Prostate gland (tissue), 2 donors: Measurements from ENCODE around the gene LPIN1. TPM values are rescaled to one million over a fixed set of nuclear protein-coding genes. Genes with fewer than 3 reads are reported as not detected.

Experiments used
- DNase-seq: peaks from one replicate; pipeline ENCODE4 v3.0.0-alpha.2; 2019; ENCODE audit warnings: low spot score
- H3K27ac ChIP-seq, 2 donors: fragments of 200-600 bp; sonication (generic); 2 replicates each; pipeline ENCODE4 v1.5.1; 2017 to 2019
- H3K27me3 ChIP-seq: fragments of 200-600 bp; sonication (generic); replicated peaks from 2 replicates; pipeline ENCODE4 v1.5.1; 2019; ENCODE audit not compliant: insufficient read depth
- H3K36me3 ChIP-seq, 2 donors: fragments of 200-600 bp; sonication (generic); 1 replicate in 1 of 2; 2 replicates in 1 of 2; pipeline versions ENCODE4 v1.5.1 to v1.8.1; 2017 to 2019
- H3K4me1 ChIP-seq: fragments of 200-600 bp; sonication (generic); replicated peaks from 2 replicates; pipeline ENCODE4 v1.5.1; 2019
- H3K4me3 ChIP-seq, 2 donors: fragments of 200-600 bp; sonication (generic); 2 replicates each; pipeline ENCODE4 v1.5.1; 2017 to 2019
- H3K9me3 ChIP-seq: fragments of 200-600 bp; sonication (generic); 2 replicates; pipeline ENCODE4 v1.5.1; 2017
- POLR2A ChIP-seq: fragments of 450-650 bp; IDR thresholded peaks from one replicate; pipeline ENCODE4 v1.6.1; 2016; ENCODE audit warnings: antibody characterized with exemption, mild to moderate bottlenecking
- POLR2AphosphoS5 ChIP-seq: sonication (generic); formaldehyde crosslinking; IDR thresholded peaks from one replicate; pipeline ENCODE4 v1.6.1; 2017; ENCODE audit warnings: antibody characterized with exemption
- WGBS: methylation state at CpG from one replicate; pipeline ENCODE4 v1.1.5; 2018; 5-methylcytosine and 5-hydroxymethylcytosine counted together
- intact Hi-C: fragments of 100-400 bp; cut with DNase I; formaldehyde crosslinking; loops from one replicate; pipeline ENCODE4 v1.14.2; 2022
- total RNA-seq, 2 donors: library from RNA; depleted of rRNA; stranded (reverse); fragments of >200 nt; gene quantifications; one replicate each; pipeline ENCODE4 v1.1.0, GENCODE V29; 2016
- TF ChIP-seq, protein P1 (sequence below), 4 experiments: fragments of 200-600 bp in 2 of 4; fragments of 450-650 bp in 2 of 4; sonication (generic) in 2 of 4; IDR thresholded peaks; 1 replicate in 3 of 4; 2 replicates in 1 of 4; pipeline ENCODE4 v1.5.1; 2016 to 2019; ENCODE audit warnings: antibody characterized with exemption in 4 of 4, mild to moderate bottlenecking in 2 of 4, moderate library complexity in 2 of 4

Gene LPIN1
- total RNA-seq, 2 donors from 2014 or later: 18.2 to 57.1 TPM

DNA sequence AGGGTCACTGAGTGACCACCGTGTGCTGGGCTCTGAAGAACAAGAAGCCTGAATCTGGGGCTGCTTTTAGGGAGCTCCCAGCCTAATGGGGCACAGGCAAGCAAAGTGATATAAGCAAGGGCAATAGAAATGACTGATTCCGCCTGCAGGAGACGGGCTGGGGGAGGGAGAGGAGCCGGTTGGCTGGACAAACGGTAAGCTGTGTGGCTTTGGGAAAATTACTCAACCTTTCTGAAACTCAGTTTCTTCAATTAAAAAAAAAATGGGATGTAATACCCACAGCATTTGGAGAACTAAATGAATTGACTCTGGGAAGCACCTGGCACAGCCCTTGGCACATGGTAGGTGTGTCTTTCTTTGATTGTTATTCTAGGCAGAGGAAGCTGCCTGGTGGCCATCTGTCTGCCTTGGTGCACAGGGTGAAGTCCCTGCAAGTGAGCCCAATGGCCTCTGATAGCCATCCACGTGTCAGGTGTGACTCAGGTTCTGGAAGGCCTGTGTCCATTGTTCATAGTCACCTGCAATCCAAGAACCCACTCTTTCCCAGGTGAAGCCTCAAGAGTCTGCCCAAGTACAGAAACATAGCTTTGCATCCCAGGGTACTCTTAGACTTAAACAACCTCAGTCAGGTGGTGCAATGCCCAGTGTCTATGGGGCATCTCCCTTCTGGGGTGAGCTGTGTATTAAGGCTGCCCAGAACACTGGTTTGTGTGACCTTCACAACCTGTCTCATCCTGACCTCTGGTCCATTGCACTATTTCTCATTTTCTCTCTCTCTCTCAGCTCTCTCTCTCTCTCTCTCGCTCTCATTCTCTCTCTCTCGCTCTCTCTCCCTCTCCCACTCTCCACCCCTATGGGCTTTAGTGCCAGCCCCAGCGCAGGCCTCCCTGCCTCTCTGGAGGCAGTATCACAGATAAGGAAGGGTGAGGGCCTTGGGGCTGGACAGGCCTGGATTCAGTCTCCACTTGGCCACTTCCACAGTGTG, 46.5 kb upstream of the LPIN1 start:
- Histone ChIP-seq H3K4me1 (no peaks in the 10 kb centered on the region), H3K4me3 (no peak overlapping the region), H3K36me3 (no peaks in the 10 kb centered on the region), H3K27ac (no peak overlapping the region), H3K9me3 (no peaks in the 10 kb centered on the region), H3K27me3 (no peaks in the 10 kb centered on the region)
- WGBS: 80% methylated on average over 9 of the region's 9 CpGs
- no peak for TF ChIP-seq POLR2AphosphoS5
- no peak for TF ChIP-seq POLR2A
- TF ChIP-seq, protein P1, sequence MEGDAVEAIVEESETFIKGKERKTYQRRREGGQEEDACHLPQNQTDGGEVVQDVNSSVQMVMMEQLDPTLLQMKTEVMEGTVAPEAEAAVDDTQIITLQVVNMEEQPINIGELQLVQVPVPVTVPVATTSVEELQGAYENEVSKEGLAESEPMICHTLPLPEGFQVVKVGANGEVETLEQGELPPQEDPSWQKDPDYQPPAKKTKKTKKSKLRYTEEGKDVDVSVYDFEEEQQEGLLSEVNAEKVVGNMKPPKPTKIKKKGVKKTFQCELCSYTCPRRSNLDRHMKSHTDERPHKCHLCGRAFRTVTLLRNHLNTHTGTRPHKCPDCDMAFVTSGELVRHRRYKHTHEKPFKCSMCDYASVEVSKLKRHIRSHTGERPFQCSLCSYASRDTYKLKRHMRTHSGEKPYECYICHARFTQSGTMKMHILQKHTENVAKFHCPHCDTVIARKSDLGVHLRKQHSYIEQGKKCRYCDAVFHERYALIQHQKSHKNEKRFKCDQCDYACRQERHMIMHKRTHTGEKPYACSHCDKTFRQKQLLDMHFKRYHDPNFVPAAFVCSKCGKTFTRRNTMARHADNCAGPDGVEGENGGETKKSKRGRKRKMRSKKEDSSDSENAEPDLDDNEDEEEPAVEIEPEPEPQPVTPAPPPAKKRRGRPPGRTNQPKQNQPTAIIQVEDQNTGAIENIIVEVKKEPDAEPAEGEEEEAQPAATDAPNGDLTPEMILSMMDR (IDR thresholded peaks at IDR 0.05): no peak
- intact Hi-C loops: loop anchor here (5.0 kb wide), 1 partner anchor 47 kb away; the partner anchor contains the start of gene LPIN1
- DNase-seq: no peak

DNA sequence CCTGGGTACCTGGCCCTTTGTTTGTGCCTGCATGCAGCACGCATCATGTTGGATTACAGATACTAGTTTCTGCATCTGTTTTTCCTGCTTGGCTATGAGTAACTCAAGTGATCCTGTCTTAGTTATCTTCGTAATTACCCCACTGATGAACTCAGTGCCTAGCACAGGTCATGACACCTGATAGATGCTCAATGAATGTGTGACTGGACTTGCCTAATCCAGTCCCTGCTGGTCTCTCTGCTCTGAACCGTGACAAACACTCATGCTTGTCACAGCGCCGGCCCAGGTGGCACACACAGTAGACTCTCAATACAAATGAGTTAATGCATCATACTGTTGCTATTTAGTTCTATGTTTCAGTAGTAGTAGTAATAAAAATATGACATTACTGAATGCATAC, 45.2 kb upstream of the LPIN1 start:
- Histone ChIP-seq H3K4me3 (no peak overlapping the region), H3K4me1 (no peaks in the 10 kb centered on the region), H3K27me3 (no peaks in the 10 kb centered on the region), H3K9me3 (no peaks in the 10 kb centered on the region), H3K27ac (no peak overlapping the region), H3K36me3 (no peaks in the 10 kb centered on the region)
- no peak for TF ChIP-seq POLR2AphosphoS5
- TF ChIP-seq, protein P1 (IDR thresholded peaks at IDR 0.05): no peak
- TF ChIP-seq POLR2A: no peak
- 90% methylated on average over 5 of the region's 5 CpGs for WGBS
- intact Hi-C loops: no loop called here
- no peak for DNase-seq

DNA sequence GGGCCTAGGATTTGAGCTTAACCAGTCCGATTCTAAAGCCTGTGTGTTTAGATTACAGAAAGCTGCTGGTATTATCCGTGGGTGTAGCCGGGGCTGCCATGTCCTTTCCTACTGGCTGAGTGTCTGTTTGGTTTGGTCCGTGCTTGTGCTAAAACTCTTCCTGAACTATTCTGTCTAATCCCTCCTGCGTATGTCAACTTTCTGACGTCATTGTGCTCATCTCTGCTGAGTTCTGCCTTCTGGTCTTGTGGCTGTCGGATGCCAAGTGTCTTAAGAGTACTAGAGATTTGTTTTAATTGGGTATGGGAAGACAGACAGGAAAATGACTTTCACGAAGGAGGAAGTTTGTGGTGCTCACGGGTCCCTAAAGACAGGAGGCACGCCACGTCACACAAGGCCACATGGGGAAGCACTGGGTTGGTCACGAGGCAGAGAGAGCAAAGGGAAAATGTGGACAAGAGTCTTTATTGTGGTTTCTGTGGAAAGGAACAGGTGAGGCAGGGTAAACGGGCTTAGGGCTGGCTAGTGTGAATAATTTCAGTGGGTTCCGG, 44.6 kb upstream of the LPIN1 start:
- no peak overlapping the region for H3K4me3 ChIP-seq
- no peaks in the 10 kb centered on the region for H3K4me1 ChIP-seq
- no peaks in the 10 kb centered on the region for H3K9me3 ChIP-seq
- TF ChIP-seq, protein P1 (IDR thresholded peaks at IDR 0.05): no peak
- TF ChIP-seq POLR2AphosphoS5: no peak
- TF ChIP-seq POLR2A: no peak
- H3K27me3 ChIP-seq: no peaks in the 10 kb centered on the region
- 81% methylated on average over 14 of the region's 14 CpGs for WGBS
- no peak for DNase-seq
- intact Hi-C loops: no loop called here
- H3K36me3 ChIP-seq: no peaks in the 10 kb centered on the region
- no peak overlapping the region for H3K27ac ChIP-seq

DNA sequence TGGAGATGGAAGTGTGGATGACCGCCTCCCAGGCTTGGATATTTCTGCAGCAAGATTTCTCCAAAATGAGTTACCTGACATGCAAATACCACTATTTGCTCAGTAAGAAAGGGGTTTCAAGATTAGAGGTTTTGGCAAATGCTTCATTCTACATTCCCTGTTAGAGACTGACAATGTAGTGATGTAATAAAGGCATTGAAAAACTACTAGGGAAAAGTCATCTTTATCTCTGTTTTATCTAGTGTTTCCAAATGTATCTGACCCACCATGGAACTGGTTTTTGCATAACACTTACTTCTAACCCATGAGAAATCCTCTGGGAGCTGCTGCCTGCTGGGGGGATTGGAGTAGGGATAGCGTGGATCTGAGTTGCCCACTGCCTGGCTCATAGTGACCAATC, 43.5 kb upstream of the LPIN1 start:
- DNase-seq: no peak
- TF ChIP-seq, protein P1 (IDR thresholded peaks at IDR 0.05): no peak
- no peak for TF ChIP-seq POLR2A
- TF ChIP-seq POLR2AphosphoS5: no peak
- H3K4me3 ChIP-seq: no peak overlapping the region
- intact Hi-C loops: no loop called here
- no peaks in the 10 kb centered on the region for H3K4me1 ChIP-seq
- WGBS: 97% methylated on average over 2 of the region's 2 CpGs
- no peaks in the 10 kb centered on the region for H3K9me3 ChIP-seq
- no peak overlapping the region for H3K27ac ChIP-seq
- no peaks in the 10 kb centered on the region for H3K27me3 ChIP-seq
- no peaks in the 10 kb centered on the region for H3K36me3 ChIP-seq
